Panc1 (cell line): ENCODE data around the gene CYP11A1. TPM values are rescaled to one million over a fixed set of nuclear protein-coding genes. Genes with fewer than 3 reads are reported as not detected.

Source experiments
- ATAC-seq: fragments of 200-7000 bp; cut with Tn5 transposase; 2 replicates; pipeline ENCODE4 v1.9.1; 2020; ENCODE audit warnings: mild to moderate bottlenecking, moderate library complexity
- BruUV-seq: library from RNA; stranded (reverse); fragments of 400-500 nt; replicated peaks from 2 replicates; lab custom pipeline; 2021; lab: Mats Ljungman, UMichigan
- CTCF ChIA-PET: fragments of 300-600 bp; sonication (Branson Sonifier 250); formaldehyde crosslinking; loops from one replicate; lab custom pipeline; 2022; ENCODE audit warnings: antibody characterized with exemption; lab: Charles Lee
- POLR2A ChIA-PET: fragments of 300-600 bp; sonication (Branson Sonifier 250); formaldehyde crosslinking; loops from one replicate; lab custom pipeline; 2022; ENCODE audit warnings: antibody characterized with exemption; lab: Charles Lee
- DNase-seq: peaks from one replicate; pipeline ENCODE4 v3.0.0-alpha.2; 2010; ENCODE audit warnings: low read depth, low spot score
- H3K27ac ChIP-seq: 2 replicates; pipeline ENCODE4 v1.5.1; 2011; ENCODE audit warnings: mild to moderate bottlenecking, low read length, inconsistent platforms
- H3K27me3 ChIP-seq: fragments of 200-500 bp; sonication (Bioruptor generic); 2 replicates; pipeline ENCODE4 v1.6.0; 2014; ENCODE audit warnings: low read length, inconsistent platforms; ENCODE audit not compliant: control insufficient read depth, insufficient read depth
- H3K36me3 ChIP-seq: fragments of 200-500 bp; sonication (Bioruptor generic); 2 replicates; pipeline ENCODE4 v1.5.1; 2014; ENCODE audit warnings: inconsistent platforms, mild to moderate bottlenecking, low read length, moderate library complexity; ENCODE audit not compliant: control insufficient read depth, insufficient read depth
- H3K4me1 ChIP-seq: 2 replicates; pipeline ENCODE4 v1.5.1; 2011; ENCODE audit warnings: inconsistent platforms, mild to moderate bottlenecking, low read length, moderate library complexity; ENCODE audit not compliant: control insufficient read depth, insufficient read depth
- H3K4me3 ChIP-seq, 2 experiments: 2 replicates each; pipeline ENCODE4 v1.5.1; 2011 to 2012; ENCODE audit warnings: low read depth in 2 of 2, low read length in 2 of 2, mild to moderate bottlenecking in 2 of 2, inconsistent platforms in 1 of 2, moderate library complexity in 1 of 2
- H3K9me3 ChIP-seq: fragments of 200-500 bp; sonication (Bioruptor generic); 2 replicates; pipeline ENCODE4 v1.5.1; 2014; ENCODE audit warnings: low read depth, mild to moderate bottlenecking, inconsistent platforms, low read length, moderate library complexity; ENCODE audit not compliant: control insufficient read depth, insufficient read depth
- POLR2AphosphoS5 ChIP-seq: IDR thresholded peaks from 2 replicates; pipeline ENCODE4 v1.6.1; 2012; ENCODE audit warnings: mild to moderate bottlenecking, low read depth, low read length, moderate library complexity
- SIN3A ChIP-seq: IDR thresholded peaks from 2 replicates; pipeline ENCODE4 v1.6.1; 2012; ENCODE audit warnings: low read depth, mild to moderate bottlenecking, low read length, moderate library complexity, borderline replicate concordance; ENCODE audit not compliant: insufficient read depth
- TCF7L2 ChIP-seq: IDR thresholded peaks from 2 replicates; pipeline ENCODE4 v1.6.1; 2011; ENCODE audit warnings: mild to moderate bottlenecking, low read depth, low read length, inconsistent platforms
- in situ Hi-C: cut with HindIII; loops from 2 replicates; pipeline ENCODE4 v1.10.0; 2016; ENCODE audit warnings: low sequenced_read_pairs, low pct_unique_long_range_greater_than_20kb
- intact Hi-C: fragments of 100-400 bp; cut with micrococcal nuclease; formaldehyde crosslinking; loops from one replicate; pipeline ENCODE4 v1.10.0; 2022; ENCODE audit not compliant: unreplicated experiment
- total RNA-seq: library from RNA; stranded (reverse); gene quantifications from one replicate; pipeline ENCODE4 v1.2.1, GENCODE V29; 2021; ENCODE audit not compliant: unreplicated experiment
- TF ChIP-seq, protein P1 (sequence below), 2 experiments: IDR thresholded peaks; 2 replicates each; pipeline ENCODE4 v1.6.1; 2011 to 2012; ENCODE audit warnings: low read depth in 2 of 2, control low read depth in 1 of 2, low read length in 1 of 2, mild to moderate bottlenecking in 1 of 2, moderate library complexity in 1 of 2; ENCODE audit not compliant: insufficient read depth in 1 of 2
- TF ChIP-seq, protein P2 (sequence below): fragments of 450-650 bp; IDR thresholded peaks from 2 replicates; pipeline ENCODE4 v1.5.1; 2017; ENCODE audit warnings: mild to moderate bottlenecking

CYP11A1 gene
- total RNA-seq, 1 experiment from 2014 or later: 0.57 TPM

- in situ Hi-C loops (no loop called here), intact Hi-C loops (no loop called here)
- Histone ChIP-seq H3K9me3 (no peaks in the 10 kb centered on the region), H3K36me3 (no peaks in the 10 kb centered on the region), H3K27me3 (no peaks in the 10 kb centered on the region), H3K27ac (no peak overlapping the region), H3K4me3 (no peak overlapping the region), H3K4me1 (peaks cover 18% of the 10 kb centered on the region)
- ATAC-seq: no peak
- BruUV-seq: no TSS peak
- TF ChIP-seq TCF7L2 (no peak), POLR2AphosphoS5 (no peak), SIN3A (no peak)
- TF ChIP-seq, protein P1, sequence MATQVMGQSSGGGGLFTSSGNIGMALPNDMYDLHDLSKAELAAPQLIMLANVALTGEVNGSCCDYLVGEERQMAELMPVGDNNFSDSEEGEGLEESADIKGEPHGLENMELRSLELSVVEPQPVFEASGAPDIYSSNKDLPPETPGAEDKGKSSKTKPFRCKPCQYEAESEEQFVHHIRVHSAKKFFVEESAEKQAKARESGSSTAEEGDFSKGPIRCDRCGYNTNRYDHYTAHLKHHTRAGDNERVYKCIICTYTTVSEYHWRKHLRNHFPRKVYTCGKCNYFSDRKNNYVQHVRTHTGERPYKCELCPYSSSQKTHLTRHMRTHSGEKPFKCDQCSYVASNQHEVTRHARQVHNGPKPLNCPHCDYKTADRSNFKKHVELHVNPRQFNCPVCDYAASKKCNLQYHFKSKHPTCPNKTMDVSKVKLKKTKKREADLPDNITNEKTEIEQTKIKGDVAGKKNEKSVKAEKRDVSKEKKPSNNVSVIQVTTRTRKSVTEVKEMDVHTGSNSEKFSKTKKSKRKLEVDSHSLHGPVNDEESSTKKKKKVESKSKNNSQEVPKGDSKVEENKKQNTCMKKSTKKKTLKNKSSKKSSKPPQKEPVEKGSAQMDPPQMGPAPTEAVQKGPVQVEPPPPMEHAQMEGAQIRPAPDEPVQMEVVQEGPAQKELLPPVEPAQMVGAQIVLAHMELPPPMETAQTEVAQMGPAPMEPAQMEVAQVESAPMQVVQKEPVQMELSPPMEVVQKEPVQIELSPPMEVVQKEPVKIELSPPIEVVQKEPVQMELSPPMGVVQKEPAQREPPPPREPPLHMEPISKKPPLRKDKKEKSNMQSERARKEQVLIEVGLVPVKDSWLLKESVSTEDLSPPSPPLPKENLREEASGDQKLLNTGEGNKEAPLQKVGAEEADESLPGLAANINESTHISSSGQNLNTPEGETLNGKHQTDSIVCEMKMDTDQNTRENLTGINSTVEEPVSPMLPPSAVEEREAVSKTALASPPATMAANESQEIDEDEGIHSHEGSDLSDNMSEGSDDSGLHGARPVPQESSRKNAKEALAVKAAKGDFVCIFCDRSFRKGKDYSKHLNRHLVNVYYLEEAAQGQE (IDR thresholded peaks at IDR 0.05; ENCODE audit: insufficient read depth in 1 of 2, low read depth in 2 of 2, low read length in 1 of 2): no peak
- TF ChIP-seq, protein P2, sequence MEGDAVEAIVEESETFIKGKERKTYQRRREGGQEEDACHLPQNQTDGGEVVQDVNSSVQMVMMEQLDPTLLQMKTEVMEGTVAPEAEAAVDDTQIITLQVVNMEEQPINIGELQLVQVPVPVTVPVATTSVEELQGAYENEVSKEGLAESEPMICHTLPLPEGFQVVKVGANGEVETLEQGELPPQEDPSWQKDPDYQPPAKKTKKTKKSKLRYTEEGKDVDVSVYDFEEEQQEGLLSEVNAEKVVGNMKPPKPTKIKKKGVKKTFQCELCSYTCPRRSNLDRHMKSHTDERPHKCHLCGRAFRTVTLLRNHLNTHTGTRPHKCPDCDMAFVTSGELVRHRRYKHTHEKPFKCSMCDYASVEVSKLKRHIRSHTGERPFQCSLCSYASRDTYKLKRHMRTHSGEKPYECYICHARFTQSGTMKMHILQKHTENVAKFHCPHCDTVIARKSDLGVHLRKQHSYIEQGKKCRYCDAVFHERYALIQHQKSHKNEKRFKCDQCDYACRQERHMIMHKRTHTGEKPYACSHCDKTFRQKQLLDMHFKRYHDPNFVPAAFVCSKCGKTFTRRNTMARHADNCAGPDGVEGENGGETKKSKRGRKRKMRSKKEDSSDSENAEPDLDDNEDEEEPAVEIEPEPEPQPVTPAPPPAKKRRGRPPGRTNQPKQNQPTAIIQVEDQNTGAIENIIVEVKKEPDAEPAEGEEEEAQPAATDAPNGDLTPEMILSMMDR: no peak
- no peak for DNase-seq
- ChIA-PET POLR2A (no interaction called here), CTCF (no interaction called here)
Measured at GRCh38 chr15:74405823-74406222, 38.4 kb upstream of the CYP11A1 start.

DNA sequence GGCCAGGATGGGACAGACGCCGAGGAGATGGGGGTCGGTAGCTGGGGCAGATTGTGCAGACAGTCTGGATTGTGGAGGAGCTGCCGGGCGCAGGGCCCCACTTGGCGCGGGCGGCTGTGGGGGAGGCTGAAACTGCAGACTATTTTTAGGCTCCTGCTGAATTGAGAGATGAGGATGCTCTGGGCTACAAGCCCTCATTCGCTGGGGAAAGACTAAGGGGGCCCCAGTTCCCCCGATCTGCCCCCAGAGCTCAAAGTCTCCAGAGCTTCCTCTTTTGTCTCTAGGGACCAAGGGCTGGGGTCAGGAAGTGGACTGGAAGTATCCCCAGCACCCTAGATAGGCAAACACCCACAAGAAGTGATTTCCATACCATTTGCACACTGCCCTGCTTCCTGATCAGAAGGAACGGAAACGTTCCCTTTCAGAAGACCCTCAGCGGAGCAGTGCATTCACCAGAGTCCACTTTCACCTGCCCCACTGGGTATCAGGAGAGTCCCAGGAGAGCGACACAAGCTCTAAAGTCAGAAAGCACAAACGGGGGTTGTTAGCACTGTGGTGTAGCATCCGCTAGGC is 36.6 kb upstream of the CYP11A1 start:
- DNase-seq (no peak), ATAC-seq (no peak)
- TF ChIP-seq TCF7L2 (no peak), SIN3A (no peak), POLR2AphosphoS5 (no peak)
- TF ChIP-seq, protein P1 (IDR thresholded peaks at IDR 0.05; ENCODE audit: insufficient read depth in 1 of 2, low read depth in 2 of 2, low read length in 1 of 2): no peak
- TF ChIP-seq, protein P2: no peak
- ChIA-PET CTCF (no interaction called here), POLR2A (no interaction called here)
- in situ Hi-C loops (no loop called here), intact Hi-C loops (no loop called here)
- no peak overlapping the region for H3K4me3 ChIP-seq
- no peak overlapping the region for H3K27ac ChIP-seq
- no peaks in the 10 kb centered on the region for H3K27me3 ChIP-seq
- H3K4me1 ChIP-seq: peaks cover 18% of the 10 kb centered on the region
- no peaks in the 10 kb centered on the region for H3K9me3 ChIP-seq
- BruUV-seq: no TSS peak
- H3K36me3 ChIP-seq: no peaks in the 10 kb centered on the region
